Measurements from ENCODE around the gene CYP4F11. TPM values are rescaled to one million over a fixed set of nuclear protein-coding genes. Genes with fewer than 3 reads are reported as not detected.
"Not testable (repeated sequence)": the region's sequence is repeated elsewhere in the genome, so short reads cannot be mapped to it uniquely, and the experiment has no call there.

CYP4F11 gene
- total RNA-seq, 2 experiments from 2014 or later: not detected

GRCh38 chr19:15944401-15944800 is 10.1 kb upstream of the CYP4F11 start:
- no peak for DNase-seq
- ChIA-PET POLR2A (no interaction called here), CTCF (no interaction called here)
- H3K27ac Mint-ChIP-seq: no peak overlapping the region
- intact Hi-C loops (cut with micrococcal nuclease): no loop called here
- peaks cover 14% of the 10 kb centered on the region for H3K9me3 Mint-ChIP-seq
- H3K27me3 Mint-ChIP-seq: peaks cover 31% of the 10 kb centered on the region
- H3K4me1 Mint-ChIP-seq (ENCODE audit: low read depth): no peaks in the 10 kb centered on the region
- H3K36me3 Mint-ChIP-seq: peaks cover 4% of the 10 kb centered on the region
- no peak overlapping the region for H3K4me3 Mint-ChIP-seq

- POLR2A ChIA-PET: no interaction called here
- Mint-ChIP-seq H3K27me3 (peaks cover 23% of the 10 kb centered on the region), H3K4me1 (ENCODE audit: low read depth) (no peaks in the 10 kb centered on the region)
These were observed 3.4 kb upstream of the CYP4F11 start for GRCh38 chr19:15937771-15938170.

GRCh38 chr19:15936950-15937349 is 2.6 kb upstream of the CYP4F11 start:
- POLR2A ChIA-PET: no interaction called here
- H3K4me3 Mint-ChIP-seq: no peak overlapping the region
- DNase-seq: no peak
- CTCF ChIA-PET: no interaction called here
- H3K27ac Mint-ChIP-seq: no peak overlapping the region
- peaks cover 4% of the 10 kb centered on the region for H3K9me3 Mint-ChIP-seq
- H3K27me3 Mint-ChIP-seq: peaks cover 20% of the 10 kb centered on the region
- H3K4me1 Mint-ChIP-seq (ENCODE audit: low read depth): no peaks in the 10 kb centered on the region
- peaks cover 3% of the 10 kb centered on the region for H3K36me3 Mint-ChIP-seq
- intact Hi-C loops (cut with micrococcal nuclease): no loop called here

More at GRCh38 chr19:15937771-15938170, 3.4 kb upstream of the CYP4F11 start:
- H3K9me3 Mint-ChIP-seq: peaks cover 4% of the 10 kb centered on the region
- DNase-seq: no peak
- H3K27ac Mint-ChIP-seq: no peak overlapping the region
- CTCF ChIA-PET: no interaction called here
- peaks cover 3% of the 10 kb centered on the region for H3K36me3 Mint-ChIP-seq
- no peak overlapping the region for H3K4me3 Mint-ChIP-seq
- intact Hi-C loops (cut with micrococcal nuclease): no loop called here

GRCh38 chr19:15936173-15936572 is 1.8 kb upstream of the CYP4F11 start:
- H3K27me3 Mint-ChIP-seq: peaks cover 22% of the 10 kb centered on the region
- H3K27ac Mint-ChIP-seq: no peak overlapping the region
- H3K4me1 Mint-ChIP-seq (ENCODE audit: low read depth): no peaks in the 10 kb centered on the region
- no peak overlapping the region for H3K4me3 Mint-ChIP-seq
- intact Hi-C loops (cut with micrococcal nuclease): no loop called here
- no peak for DNase-seq
- H3K9me3 Mint-ChIP-seq: peaks cover 5% of the 10 kb centered on the region
- CTCF ChIA-PET: no interaction called here
- peaks cover 4% of the 10 kb centered on the region for H3K36me3 Mint-ChIP-seq
- POLR2A ChIA-PET: no interaction called here

- H3K36me3 Mint-ChIP-seq: peaks cover 9% of the 10 kb centered on the region
- no peak overlapping the region for H3K4me3 Mint-ChIP-seq
- ChIA-PET CTCF (no interaction called here), POLR2A (no interaction called here)
- intact Hi-C loops (cut with micrococcal nuclease): no loop called here
- no peak for DNase-seq
- H3K27ac Mint-ChIP-seq: no peak overlapping the region
- peaks cover 10% of the 10 kb centered on the region for H3K9me3 Mint-ChIP-seq
- H3K27me3 Mint-ChIP-seq: peaks cover 26% of the 10 kb centered on the region
- H3K4me1 Mint-ChIP-seq (ENCODE audit: low read depth): no peaks in the 10 kb centered on the region
These were observed 906 bp upstream of the CYP4F11 start for GRCh38 chr19:15935167-15935702.

- Mint-ChIP-seq H3K9me3 (peaks cover 10% of the 10 kb centered on the region), H3K27me3 (peaks cover 33% of the 10 kb centered on the region)
- H3K4me1 Mint-ChIP-seq (ENCODE audit: low read depth); intact Hi-C loops (cut with micrococcal nuclease); H3K36me3 Mint-ChIP-seq; CTCF ChIA-PET; H3K27ac Mint-ChIP-seq; H3K4me3 Mint-ChIP-seq: not testable (repeated sequence)
- DNase-seq: peak; percentile 71
- POLR2A ChIA-PET: interaction anchor here (0.6 kb wide), 1 partner anchor 692 kb away, joined by 3 read pairs; no protein-coding TSS in a partner anchor
These were observed 483 bp downstream of the CYP4F11 start for GRCh38 chr19:15933761-15934331.

- Mint-ChIP-seq H3K4me1 (ENCODE audit: low read depth) (no peaks in the 10 kb centered on the region), H3K36me3 (peaks cover 6% of the 10 kb centered on the region), H3K4me3 (no peak overlapping the region), H3K27ac (no peak overlapping the region), H3K9me3 (peaks cover 6% of the 10 kb centered on the region), H3K27me3 (peaks cover 51% of the 10 kb centered on the region)
- ChIA-PET POLR2A (no interaction called here), CTCF (no interaction called here)
- intact Hi-C loops (cut with micrococcal nuclease): no loop called here
- DNase-seq: no peak
These were observed 6.0 kb downstream of the CYP4F11 start for GRCh38 chr19:15928321-15928720.

- Mint-ChIP-seq H3K4me3 (no peak overlapping the region), H3K4me1 (ENCODE audit: low read depth) (no peaks in the 10 kb centered on the region), H3K27ac (no peak overlapping the region), H3K27me3 (peaks cover 56% of the 10 kb centered on the region), H3K36me3 (peaks cover 6% of the 10 kb centered on the region), H3K9me3 (peaks cover 6% of the 10 kb centered on the region)
- intact Hi-C loops (cut with micrococcal nuclease): no loop called here
- DNase-seq: no peak
- POLR2A ChIA-PET: no interaction called here
- CTCF ChIA-PET: no interaction called here
These were observed 7.8 kb downstream of the CYP4F11 start for GRCh38 chr19:15926484-15926883.

- no peaks in the 10 kb centered on the region for H3K9me3 Mint-ChIP-seq
- no peaks in the 10 kb centered on the region for H3K4me1 Mint-ChIP-seq (ENCODE audit: low read depth)
- peaks cover 50% of the 10 kb centered on the region for H3K27me3 Mint-ChIP-seq
- intact Hi-C loops (cut with micrococcal nuclease): no loop called here
- no peak for DNase-seq
- H3K36me3 Mint-ChIP-seq: no peaks in the 10 kb centered on the region
- H3K27ac Mint-ChIP-seq: no peak overlapping the region
- no peak overlapping the region for H3K4me3 Mint-ChIP-seq
- POLR2A ChIA-PET: no interaction called here
- CTCF ChIA-PET: no interaction called here
These were observed 10.6 kb downstream of the CYP4F11 start for GRCh38 chr19:15923702-15924101.

- intact Hi-C loops (cut with micrococcal nuclease): no loop called here
- H3K4me3 Mint-ChIP-seq: no peak overlapping the region
- no peak for DNase-seq
- H3K9me3 Mint-ChIP-seq: no peaks in the 10 kb centered on the region
- H3K27ac Mint-ChIP-seq: no peak overlapping the region
- H3K4me1 Mint-ChIP-seq (ENCODE audit: low read depth): no peaks in the 10 kb centered on the region
- ChIA-PET CTCF (no interaction called here), POLR2A (no interaction called here)
- H3K27me3 Mint-ChIP-seq: peaks cover 53% of the 10 kb centered on the region
- H3K36me3 Mint-ChIP-seq: no peaks in the 10 kb centered on the region
These were observed 12.3 kb downstream of the CYP4F11 start for GRCh38 chr19:15922021-15922420.

GRCh38 chr19:15919243-15919642 is 15.1 kb downstream of the CYP4F11 start:
- intact Hi-C loops (cut with micrococcal nuclease): no loop called here
- Mint-ChIP-seq H3K27me3 (peaks cover 53% of the 10 kb centered on the region), H3K9me3 (peaks cover 8% of the 10 kb centered on the region), H3K4me3 (no peak overlapping the region), H3K27ac (no peak overlapping the region), H3K36me3 (peaks cover 2% of the 10 kb centered on the region), H3K4me1 (ENCODE audit: low read depth) (no peaks in the 10 kb centered on the region)
- no peak for DNase-seq
- ChIA-PET POLR2A (no interaction called here), CTCF (no interaction called here)

- no peaks in the 10 kb centered on the region for H3K4me1 Mint-ChIP-seq (ENCODE audit: low read depth)
- CTCF ChIA-PET: interaction anchor here (1.5 kb wide), 1 partner anchor 271 kb away, joined by 3 read pairs; no protein-coding TSS in a partner anchor
- H3K36me3 Mint-ChIP-seq: peaks cover 2% of the 10 kb centered on the region
- H3K27me3 Mint-ChIP-seq: peaks cover 57% of the 10 kb centered on the region
- peaks cover 8% of the 10 kb centered on the region for H3K9me3 Mint-ChIP-seq
- POLR2A ChIA-PET: no interaction called here
- no peak overlapping the region for H3K4me3 Mint-ChIP-seq
- DNase-seq: no peak
- no peak overlapping the region for H3K27ac Mint-ChIP-seq
- intact Hi-C loops (cut with micrococcal nuclease): no loop called here
These were observed 19.2 kb downstream of the CYP4F11 start for GRCh38 chr19:15915109-15915508.

GRCh38 chr19:15913830-15914229 is 20.5 kb downstream of the CYP4F11 start:
- Mint-ChIP-seq H3K4me1 (ENCODE audit: low read depth) (no peaks in the 10 kb centered on the region), H3K27me3 (peaks cover 61% of the 10 kb centered on the region), H3K4me3 (no peak overlapping the region)

More at GRCh38 chr19:15913830-15914229, 20.5 kb downstream of the CYP4F11 start:
- intact Hi-C loops (cut with micrococcal nuclease): no loop called here
- Mint-ChIP-seq H3K36me3 (peaks cover 2% of the 10 kb centered on the region), H3K27ac (no peak overlapping the region), H3K9me3 (peaks cover 8% of the 10 kb centered on the region)
- POLR2A ChIA-PET: no interaction called here
- DNase-seq: no peak
- CTCF ChIA-PET: no interaction called here

Measured in activated CD4-positive, alpha-beta memory T cell treated with anti-CD3 and anti-CD28 coated beads for 36 hours (primary cell).